Measurements from ENCODE around the gene KLK13. TPM values are rescaled to one million over a fixed set of nuclear protein-coding genes. Genes with fewer than 3 reads are reported as not detected.

Gene KLK13
- total and polyA plus RNA-seq, 2 donors from 2014 or later, result not detected

GRCh38 chr19:51040151-51040550, 24.7 kb downstream of the KLK13 start:
- Histone ChIP-seq H3K4me3 (ENCODE audit: low read length in 3 of 3) (no peak overlapping the region), H3K36me3 (ENCODE audit: control insufficient read depth in 2 of 3, insufficient read depth in 3 of 3, low read length in 3 of 3) (no peaks in the 10 kb centered on the region), H3K27me3 (ENCODE audit: control insufficient read depth, insufficient read depth, low read length) (no peaks in the 10 kb centered on the region), H3K27ac (ENCODE audit: low read depth in 2 of 2, low read length in 2 of 2) (no peak overlapping the region), H3K4me1 (ENCODE audit: control insufficient read depth in 2 of 3, insufficient read depth in 2 of 3, low read depth in 1 of 3, low read length in 3 of 3) (no peaks in the 10 kb centered on the region), H3K9me3 (ENCODE audit: control insufficient read depth in 2 of 3, insufficient read depth in 1 of 3, low read length in 3 of 3) (no peaks in the 10 kb centered on the region), H3K9ac (ENCODE audit: low read length in 3 of 3) (no peak overlapping the region)
- FAIRE-seq (no peak), DNase-seq (no peak)
- no peak for TF ChIP-seq CTCF (IDR thresholded peaks at IDR 0.05; ENCODE audit: borderline replicate concordance, extremely low read depth, insufficient read depth)
- intact Hi-C loops (cut with DNase I), result no loop called here

GRCh38 chr19:51036519-51036918, 28.4 kb downstream of the KLK13 start:
- TF ChIP-seq CTCF (IDR thresholded peaks at IDR 0.05; ENCODE audit: borderline replicate concordance, extremely low read depth, insufficient read depth), result no peak
- Histone ChIP-seq H3K9me3 (ENCODE audit: control insufficient read depth in 2 of 3, insufficient read depth in 1 of 3, low read length in 3 of 3) (no peaks in the 10 kb centered on the region), H3K9ac (ENCODE audit: low read length in 3 of 3) (no peak overlapping the region), H3K4me3 (ENCODE audit: low read length in 3 of 3) (no peak overlapping the region), H3K36me3 (ENCODE audit: control insufficient read depth in 2 of 3, insufficient read depth in 3 of 3, low read length in 3 of 3) (no peaks in the 10 kb centered on the region), H3K27ac (ENCODE audit: low read depth in 2 of 2, low read length in 2 of 2) (no peak overlapping the region), H3K27me3 (ENCODE audit: control insufficient read depth, insufficient read depth, low read length) (no peaks in the 10 kb centered on the region), H3K4me1 (ENCODE audit: control insufficient read depth in 2 of 3, insufficient read depth in 2 of 3, low read depth in 1 of 3, low read length in 3 of 3) (no peaks in the 10 kb centered on the region)
- DNase-seq (no peak), FAIRE-seq (no peak)
- intact Hi-C loops (cut with DNase I), result no loop called here

- no peaks in the 10 kb centered on the region for H3K9me3 ChIP-seq (ENCODE audit: control insufficient read depth in 2 of 3, insufficient read depth in 1 of 3, low read length in 3 of 3)
- H3K4me3 ChIP-seq (ENCODE audit: low read length in 3 of 3), result no peak within 1 kb of the TSS
- H3K36me3 ChIP-seq (ENCODE audit: control insufficient read depth in 2 of 3, insufficient read depth in 3 of 3, low read length in 3 of 3), result no peaks in the 10 kb centered on the region
- H3K27ac ChIP-seq (ENCODE audit: low read depth in 2 of 2, low read length in 2 of 2), result no peak within 1 kb of the TSS
- FAIRE-seq (no peak), DNase-seq (no peak)
- H3K9ac ChIP-seq (ENCODE audit: low read length in 3 of 3), result no peak within 1 kb of the TSS
- H3K27me3 ChIP-seq (ENCODE audit: control insufficient read depth, insufficient read depth, low read length), result no peaks in the 10 kb centered on the region
- TF ChIP-seq CTCF (IDR thresholded peaks at IDR 0.05; ENCODE audit: borderline replicate concordance, extremely low read depth, insufficient read depth), result no peak
- intact Hi-C loops (cut with DNase I), result no loop called here
- H3K4me1 ChIP-seq (ENCODE audit: control insufficient read depth in 2 of 3, insufficient read depth in 2 of 3, low read depth in 1 of 3, low read length in 3 of 3), result no peaks in the 10 kb centered on the region
Measured at GRCh38 chr19:51034704-51035103, 30.2 kb downstream of the KLK13 start, which contains the start of gene KLK12. Gene KLK12 (minus strand): TSS chr19:51035002. CDS start chr19:51034621, 381 bp downstream.

GRCh38 chr19:51031880-51032225, 33.0 kb downstream of the KLK13 start:
- no peak overlapping the region for H3K9ac ChIP-seq (ENCODE audit: low read length in 3 of 3)
- no peak overlapping the region for H3K4me3 ChIP-seq (ENCODE audit: low read length in 3 of 3)
- H3K36me3 ChIP-seq (ENCODE audit: control insufficient read depth in 2 of 3, insufficient read depth in 3 of 3, low read length in 3 of 3), result no peaks in the 10 kb centered on the region
- no peaks in the 10 kb centered on the region for H3K9me3 ChIP-seq (ENCODE audit: control insufficient read depth in 2 of 3, insufficient read depth in 1 of 3, low read length in 3 of 3)
- TF ChIP-seq CTCF (IDR thresholded peaks at IDR 0.05; ENCODE audit: borderline replicate concordance, extremely low read depth, insufficient read depth), result no peak
- FAIRE-seq, result no peak
- no peaks in the 10 kb centered on the region for H3K4me1 ChIP-seq (ENCODE audit: control insufficient read depth in 2 of 3, insufficient read depth in 2 of 3, low read depth in 1 of 3, low read length in 3 of 3)
- H3K27ac ChIP-seq (ENCODE audit: low read depth in 2 of 2, low read length in 2 of 2), result no peak overlapping the region
- no peak for DNase-seq
- intact Hi-C loops (cut with DNase I), result no loop called here
- no peaks in the 10 kb centered on the region for H3K27me3 ChIP-seq (ENCODE audit: control insufficient read depth, insufficient read depth, low read length)

Data from kidney (tissue), 14 donors.